DMS 273 treated with DMSO at 0.1 percent for 48 hours (cell line): Measurements from ENCODE around the gene CERS1.

Source experiments
- DNase-seq: peaks from one replicate; lab custom pipeline; 2025; lab: John Stamatoyannopoulos, UW

The CERS1 gene

DNA sequence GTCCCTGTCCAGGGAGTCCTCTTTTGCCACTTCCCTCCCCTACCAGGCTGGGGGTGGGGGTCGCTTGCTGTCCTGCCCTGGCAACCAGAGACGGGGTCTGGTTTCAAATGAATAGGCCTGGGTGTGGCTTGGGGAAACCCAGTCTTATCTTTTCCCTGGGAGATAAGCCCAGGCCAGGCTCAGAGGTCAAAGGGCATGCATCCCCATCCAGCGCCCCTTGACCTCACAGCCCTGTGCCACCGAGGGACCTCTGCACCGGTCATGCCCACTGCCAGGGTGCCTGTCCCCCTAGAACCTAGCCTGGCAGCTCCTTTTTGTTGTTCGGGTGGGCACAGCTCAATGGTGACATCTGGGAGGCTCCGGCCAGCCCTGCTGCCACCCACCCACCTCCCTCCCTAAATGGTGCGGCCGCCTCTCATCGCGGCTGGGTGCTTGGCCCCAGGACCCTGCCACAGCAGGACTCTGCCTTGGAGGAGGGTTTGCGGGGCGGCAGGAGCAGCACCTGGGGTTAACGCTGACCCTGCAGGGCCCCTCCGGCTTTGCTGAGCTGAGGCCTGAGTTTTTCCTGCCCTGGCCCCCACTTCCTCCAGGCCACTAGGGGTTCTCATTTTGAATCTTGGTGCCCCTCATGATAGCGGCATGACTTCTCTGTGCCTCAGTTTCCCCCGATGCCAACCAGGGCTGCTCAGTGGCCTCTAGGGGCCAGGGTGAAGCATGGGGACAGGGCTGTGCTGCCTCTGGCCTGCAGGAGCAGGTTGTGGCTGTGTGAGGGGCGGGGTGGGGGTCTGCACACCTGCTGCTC lies 2.9 kb upstream of the CERS1 start:
- DNase-seq, result no peak

DNA sequence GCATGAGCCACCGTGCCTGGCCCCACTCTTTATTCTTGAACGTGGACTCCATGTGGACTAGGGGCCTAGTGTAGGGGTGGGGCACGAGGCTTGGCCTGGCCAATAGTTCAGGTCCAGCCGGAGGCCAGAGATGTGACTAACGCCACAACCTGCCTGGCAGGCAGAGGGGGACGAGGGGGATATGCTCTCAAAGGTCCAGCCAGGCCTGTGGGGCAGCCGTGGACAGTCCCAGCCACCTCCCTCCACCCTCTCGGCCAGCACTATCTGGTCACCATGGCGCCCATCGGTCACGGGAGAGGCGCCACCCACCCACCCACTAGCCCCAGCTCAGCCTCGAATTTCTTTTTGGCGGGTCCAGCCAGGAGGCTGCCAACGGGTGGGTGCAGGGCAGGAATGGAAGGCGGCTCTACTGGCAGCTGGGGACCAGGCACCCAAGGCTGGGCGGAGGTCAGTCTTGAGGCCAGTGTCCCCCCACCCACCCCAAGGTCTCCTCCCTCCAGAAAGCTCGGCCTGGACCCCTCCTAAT lies 2.2 kb upstream of the CERS1 start:
- DNase-seq, result no peak

DNA sequence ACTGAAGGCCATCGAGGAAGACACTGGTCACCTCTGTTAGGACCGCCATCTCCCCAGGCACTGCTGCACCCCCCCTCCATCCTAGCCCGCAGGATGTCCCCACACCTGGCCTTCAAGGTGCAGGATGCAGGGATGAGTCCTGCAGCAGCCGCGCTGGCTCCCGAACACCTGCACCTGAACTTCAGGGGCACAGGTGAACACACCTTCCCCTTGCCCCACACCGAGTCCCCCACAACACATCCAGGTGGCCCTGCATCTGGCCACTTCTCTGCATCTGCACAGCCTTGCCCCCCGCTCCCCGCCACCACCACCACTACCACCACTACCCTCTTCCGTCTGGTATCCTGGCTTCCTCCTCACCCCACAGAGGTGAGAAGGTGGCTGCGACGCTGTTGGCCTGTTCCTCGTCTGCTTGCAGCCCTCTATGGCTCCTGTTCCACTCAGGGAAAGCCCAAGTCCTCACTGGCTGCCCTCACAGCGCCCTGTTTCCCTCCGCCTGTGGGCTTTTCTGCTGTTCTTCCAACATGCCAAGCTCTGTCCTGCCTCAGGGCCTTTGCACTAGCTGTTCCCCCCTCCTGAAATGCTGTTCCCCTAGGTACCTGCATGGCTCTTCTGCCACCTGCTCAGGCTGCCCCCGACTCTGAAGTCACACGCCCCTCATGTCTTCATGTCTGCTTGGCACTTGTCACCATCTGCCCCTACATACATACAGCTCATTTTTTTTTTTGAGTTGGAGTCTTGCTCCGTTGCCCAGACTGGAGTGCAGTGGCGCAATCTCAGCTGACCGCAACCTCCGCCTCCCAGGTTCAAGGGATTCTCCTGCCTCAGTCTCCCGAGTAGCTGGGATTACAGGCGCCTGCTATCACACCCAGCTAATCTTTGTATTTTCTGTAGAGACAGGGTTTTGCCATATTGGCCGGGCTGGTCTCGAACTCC lies 1.4 kb upstream of the CERS1 start:
- no peak for DNase-seq

DNA sequence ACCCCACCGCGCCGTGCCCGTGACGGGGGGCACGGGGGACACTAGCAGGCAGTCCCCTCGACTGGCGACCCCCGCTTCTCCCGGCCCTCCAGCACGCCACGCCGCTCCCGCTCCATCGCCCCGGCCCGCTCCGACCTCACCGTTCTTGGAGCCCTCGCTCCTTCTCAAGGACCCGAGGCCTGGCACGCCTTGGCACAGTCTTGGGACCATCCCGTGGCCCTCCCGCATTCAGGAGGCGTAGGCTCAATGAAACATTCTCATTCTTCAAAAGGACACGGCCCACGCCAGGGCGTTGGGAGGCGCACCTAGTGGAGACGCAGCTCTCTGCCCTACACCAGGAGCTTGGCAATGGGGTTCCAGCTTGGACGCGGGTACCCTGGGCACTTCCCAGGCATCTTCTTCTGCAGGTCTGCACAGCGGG lies 473 bp upstream of the CERS1 start:
- DNase-seq, result no peak

DNA sequence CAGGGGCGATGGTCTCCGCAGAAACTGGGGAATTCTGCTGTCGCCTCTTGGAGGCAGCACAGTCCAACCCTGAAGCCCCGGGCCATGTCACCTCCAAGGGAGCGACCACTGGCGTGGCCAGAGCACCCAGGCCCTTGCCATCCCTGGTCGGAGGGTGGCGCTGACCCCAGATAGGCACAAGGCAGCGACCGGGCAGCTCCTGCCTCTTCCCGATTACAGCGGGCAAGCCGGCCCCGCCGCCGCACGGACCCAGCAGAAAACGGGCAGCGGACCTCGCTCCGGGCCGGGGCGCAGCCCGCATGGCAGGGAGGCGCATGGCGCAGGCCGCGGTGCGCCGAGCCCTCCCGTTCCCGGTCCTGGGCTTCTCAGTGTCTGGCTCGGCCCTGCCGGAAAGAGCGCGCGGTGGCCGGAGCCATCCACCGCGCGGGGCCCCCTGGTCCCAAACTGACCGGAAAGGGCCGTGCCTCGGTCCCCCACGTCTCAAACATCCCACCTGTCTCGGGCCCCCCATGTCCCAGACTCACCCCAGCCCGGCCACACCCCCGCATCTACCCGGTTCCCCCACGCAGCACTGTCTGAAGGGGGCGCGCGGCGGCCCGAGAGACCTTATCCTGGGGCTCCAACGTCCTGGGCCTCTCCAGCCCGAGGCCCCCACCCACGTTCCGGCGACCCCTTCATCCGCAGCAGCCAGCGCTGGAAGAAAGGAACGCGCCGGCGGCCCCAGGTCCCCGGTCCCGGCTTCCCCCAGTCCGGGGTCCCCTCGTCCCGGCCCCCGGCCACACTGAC lies 727 bp downstream of the CERS1 start:
- no peak for DNase-seq

DNA sequence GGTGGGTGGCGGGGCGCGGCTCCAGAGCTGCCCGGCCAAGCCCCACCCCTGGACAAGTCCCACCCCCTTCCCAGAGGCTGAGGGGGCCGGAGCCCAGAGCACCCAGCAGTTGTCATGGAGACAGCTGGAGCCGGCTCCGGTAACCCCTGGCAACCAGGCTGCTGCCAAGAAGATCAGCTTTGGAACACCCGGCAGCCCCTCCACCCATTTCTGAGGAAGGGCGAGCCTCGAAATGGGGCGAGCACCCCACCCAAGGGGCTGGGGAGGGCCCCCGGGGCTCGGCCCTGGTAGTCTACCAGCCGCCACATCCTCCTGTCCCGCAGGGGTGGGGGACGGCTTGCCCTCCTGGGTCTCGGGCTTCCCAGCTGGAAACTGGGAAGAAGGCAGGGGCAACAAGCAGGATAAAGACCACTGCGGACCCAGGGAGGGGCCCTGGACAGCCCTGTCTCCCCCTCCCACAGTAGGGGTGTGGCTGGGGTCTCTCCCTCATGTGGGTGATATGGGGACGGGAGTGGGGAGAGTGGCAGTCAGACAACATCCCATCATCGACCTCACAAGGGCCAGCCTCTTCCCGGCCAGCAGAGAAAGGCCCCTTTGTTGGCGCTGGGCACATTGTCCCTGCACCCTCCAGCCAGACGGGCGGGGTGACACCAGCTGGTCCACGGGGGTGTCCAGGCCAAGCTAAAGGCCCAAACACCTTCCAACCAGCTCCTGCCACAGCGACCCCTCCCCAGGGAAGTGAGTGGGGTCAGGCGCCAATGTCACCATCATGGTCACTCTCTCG lies 1.5 kb downstream of the CERS1 start:
- DNase-seq, result peak; percentile 51

DNA sequence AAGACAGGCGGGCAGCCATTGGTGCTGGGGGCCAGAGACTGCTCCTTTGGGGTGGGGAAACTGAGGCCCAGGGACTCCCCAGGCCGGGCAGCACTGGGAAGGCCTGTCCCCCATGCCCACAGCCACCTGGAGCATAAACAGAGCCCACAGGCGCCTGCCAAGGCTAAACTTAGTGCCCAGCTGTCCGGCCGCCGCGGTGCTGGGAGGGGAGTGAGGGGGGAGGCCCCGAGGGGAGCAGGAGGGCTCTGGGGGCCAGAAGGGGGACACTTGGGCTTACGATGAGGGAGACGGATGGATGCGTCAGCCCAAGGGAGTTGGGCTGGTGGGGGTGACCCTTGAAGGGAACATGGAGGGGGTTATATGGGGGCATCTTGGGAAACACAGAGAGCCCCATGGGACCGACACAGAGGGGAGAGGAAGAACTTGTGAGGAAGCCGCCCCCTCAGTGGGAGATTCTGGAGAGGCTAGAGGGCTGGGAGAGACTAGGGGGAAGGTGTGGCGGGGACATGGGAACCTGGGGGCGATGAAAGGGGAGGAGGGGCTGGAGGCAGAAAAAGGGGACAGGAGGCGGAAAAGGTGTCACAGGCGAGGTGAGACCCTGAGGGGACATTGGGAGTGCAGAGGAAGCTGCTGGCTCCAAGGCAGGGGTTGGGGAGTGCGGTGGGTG lies 2.2 kb downstream of the CERS1 start:
- no peak for DNase-seq

DNA sequence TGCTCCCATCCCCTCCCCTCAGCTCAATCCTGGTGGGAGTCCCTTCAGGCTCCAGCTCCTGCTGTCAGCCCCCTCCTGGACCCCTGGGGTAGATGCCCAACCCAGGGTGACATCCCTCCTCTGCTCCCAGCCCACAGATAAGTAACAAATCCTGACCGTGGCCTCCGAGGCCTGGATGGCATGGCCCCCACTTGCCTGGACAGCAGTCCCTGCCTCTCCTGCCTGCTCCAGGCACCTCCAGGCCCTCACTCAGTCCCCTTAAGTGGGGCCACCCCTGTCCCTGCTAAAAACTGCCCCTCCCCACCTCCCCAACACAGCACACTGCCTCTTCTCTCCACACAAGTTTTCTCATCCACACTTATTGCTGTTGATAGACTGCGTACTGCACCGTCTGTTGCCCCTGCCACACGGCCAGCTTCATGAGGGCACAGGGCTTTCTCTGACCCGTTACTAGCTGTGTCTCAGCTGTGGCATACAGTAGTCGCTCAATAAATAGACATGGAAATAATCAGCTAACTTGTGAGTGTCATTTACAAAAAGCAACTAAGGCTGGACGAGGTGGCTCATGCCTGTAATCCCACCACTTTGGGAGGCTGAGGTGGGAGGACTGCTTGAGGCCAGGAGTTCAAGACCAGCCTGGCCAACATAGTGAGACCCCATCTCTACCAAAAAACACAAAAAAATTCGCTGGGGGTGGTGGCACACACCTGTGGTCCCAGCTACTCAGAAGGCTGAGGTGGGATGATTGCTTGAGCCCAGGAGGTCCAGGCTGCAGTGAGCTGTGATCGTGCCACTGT lies 5.8 kb downstream of the CERS1 start:
- DNase-seq, result no peak

DNA sequence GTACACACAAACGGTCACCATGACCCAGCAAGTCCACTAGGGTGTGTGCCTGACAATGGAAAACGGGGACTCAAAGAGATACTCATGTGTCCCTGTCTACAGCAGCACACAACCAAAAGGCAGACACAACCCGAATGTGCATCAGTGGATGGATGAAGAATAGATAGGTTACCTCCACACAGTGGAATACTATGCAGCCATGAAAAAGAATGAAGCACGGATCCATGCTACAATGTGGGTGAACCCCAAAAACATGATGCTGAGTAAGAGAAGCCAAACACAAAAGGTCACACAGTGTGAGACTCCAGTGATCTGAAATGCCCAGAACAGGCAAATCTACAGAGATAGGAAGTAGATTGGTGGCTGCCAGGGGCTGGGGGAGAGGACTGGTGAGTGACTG lies 9.0 kb downstream of the CERS1 start:
- no peak for DNase-seq

DNA sequence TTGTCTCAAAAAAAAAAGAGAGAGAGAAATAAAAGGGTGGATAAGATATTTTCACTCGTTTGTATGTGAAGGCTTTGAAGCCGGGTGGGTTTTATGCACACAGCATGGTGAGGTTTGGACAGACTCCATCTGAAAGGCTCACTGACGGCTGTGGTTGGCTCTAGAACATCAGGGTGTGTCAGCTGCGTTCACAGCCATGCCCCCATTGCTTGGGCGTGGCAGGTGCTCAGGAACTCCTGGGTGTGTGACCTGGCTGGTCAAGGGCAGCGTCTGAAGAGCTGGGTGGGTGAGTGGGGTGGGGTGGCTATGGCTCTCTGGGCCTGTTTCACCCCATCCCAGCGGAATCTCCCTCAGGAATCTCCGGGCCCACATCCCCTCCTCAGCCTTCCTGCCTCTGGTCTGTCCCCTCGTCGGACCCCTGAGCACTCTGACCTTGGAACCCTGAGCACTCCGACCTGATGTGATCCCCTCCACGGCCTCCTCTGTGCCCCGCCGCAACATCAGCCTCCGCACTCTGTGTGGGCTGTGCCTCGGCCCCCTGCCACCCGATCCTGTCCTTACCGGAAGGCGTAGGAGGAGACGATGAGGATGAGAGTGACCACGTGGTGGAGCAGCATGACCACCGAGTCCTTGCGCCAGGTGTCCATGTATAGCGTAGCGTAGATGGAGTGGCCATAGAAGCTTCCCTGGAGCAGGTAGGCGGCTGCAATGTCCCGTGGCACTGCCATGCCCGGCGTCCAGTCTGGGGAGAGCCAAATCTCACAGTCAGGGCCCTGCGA lies 12.2 kb downstream of the CERS1 start:
- DNase-seq, result no peak

DNA sequence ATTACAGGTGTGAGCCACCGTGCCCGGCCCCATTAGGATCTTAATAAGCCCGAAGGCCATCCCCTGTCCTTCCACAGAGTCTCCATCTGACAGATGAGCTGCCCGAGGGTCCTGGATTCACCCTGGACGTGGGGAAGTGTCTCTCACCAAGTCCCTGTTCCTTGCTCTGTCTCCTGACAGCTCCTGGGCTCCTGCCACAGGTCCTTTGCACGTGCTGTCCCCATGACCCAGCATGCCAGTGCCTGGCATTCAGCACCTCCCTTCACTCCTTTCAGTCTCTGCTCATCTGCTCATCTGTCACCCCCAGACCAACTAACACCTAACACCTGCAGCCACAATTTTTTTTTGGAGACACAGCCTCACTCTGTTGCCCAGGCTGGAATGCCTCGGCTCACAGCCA lies 14.5 kb downstream of the CERS1 start:
- no peak for DNase-seq

DNA sequence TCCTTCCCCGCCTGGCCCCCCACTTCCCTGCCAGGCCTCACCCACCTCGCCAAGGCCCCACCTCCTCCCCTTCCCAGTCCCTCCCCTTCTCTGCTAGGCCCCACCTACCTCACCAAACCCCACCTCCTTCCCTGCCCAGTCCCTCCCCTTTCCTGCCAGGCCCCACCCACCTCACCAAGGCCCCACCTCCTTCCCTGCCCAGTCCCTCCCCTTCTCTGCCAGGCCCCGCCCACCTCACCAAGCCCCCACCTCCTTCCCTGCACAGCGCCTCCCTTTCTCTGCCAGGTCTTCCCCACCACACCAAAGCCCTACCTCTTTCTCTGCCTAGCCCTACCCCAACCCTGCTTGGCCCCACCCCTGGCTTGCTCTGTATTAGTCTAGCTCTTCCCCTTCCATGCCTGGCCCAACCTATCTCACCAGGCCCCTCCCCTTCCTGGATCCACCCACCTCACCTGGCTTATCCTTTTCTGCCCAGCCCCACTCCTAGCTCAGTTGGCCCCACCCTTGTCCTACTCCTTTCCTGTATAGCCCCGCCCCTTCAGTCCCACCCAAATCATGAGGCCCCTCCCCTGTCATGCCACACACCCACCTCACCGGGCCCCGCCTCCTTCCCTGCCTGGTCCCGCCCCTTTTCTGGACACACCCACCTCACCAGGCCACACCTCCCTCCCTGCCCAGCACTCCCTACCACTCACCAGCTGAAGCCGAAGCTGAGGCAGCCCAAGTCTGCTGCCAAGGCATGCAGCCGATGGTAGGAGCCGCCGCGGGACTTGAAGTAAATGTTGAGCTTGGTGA lies 16.2 kb downstream of the CERS1 start:
- DNase-seq, result no peak

DNA sequence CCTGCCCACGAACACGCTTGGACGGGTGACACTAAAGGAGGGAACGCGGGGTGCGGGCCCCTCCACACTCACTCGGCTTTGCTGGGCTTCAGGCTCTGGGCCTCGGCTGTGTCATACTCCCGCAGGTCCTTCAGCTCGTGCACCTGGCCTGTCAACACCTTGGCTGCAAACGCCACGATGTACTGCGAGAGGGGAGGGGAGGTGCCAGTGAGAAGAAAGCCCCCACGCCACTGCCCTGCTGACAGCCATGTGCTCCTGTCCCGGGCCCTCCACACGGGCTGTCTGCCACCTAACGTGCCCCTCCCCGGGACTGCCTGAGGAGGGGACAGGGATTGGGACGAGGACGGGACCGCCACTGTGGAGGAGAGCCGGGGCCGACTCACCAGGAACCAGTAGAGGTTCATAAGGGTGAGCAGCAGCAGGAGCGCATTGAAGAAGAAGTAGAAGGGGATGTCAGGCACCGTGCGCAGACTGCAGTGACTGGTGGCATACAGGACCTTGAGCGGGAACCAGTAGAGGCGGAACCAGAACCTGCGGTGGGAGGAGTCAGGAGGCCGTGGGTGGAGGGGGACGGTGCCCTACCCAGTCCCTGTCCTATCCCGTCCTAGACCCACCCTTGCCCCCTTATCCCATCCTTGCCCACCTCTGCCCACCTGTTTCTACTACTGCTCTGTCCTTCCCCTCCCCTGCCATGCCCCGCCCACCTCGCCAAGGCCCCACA lies 16.9 kb downstream of the CERS1 start:
- no peak for DNase-seq

DNA sequence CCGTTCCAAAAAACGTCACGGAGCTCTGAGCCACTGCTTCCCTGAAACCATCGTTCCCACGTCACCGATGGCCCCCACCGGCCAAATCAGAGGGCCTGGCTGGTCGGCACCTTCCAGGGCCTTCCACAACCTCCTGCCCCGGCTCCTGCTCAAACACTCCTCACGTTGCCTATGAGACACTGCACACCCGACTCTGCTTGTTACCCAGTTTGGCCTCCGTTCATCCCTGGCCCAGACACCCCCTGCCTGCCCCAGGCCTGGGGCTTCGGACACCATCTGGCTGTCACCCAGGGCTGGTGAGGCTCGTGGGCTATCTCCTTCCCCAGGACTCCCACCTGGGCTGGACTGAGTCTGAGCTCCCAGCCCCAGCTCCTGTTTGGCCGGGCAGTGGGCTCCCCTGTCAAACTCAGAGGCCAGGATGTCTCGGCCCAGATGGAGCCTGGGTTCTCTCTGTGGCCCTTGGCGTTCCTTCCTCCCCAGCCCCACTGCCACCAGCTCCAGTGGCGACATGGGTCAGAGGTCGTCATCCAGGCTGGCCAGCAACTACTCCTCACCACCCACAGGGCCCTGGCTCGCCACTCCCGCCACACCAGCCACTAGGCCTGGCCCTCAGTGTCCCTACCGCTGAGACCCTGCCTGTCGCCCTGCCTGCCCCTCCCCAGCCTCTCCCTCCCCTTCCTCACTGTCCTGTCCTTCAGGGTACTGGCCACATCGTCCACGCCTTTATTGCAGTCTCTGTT lies 17.7 kb downstream of the CERS1 start:
- DNase-seq, result no peak

DNA sequence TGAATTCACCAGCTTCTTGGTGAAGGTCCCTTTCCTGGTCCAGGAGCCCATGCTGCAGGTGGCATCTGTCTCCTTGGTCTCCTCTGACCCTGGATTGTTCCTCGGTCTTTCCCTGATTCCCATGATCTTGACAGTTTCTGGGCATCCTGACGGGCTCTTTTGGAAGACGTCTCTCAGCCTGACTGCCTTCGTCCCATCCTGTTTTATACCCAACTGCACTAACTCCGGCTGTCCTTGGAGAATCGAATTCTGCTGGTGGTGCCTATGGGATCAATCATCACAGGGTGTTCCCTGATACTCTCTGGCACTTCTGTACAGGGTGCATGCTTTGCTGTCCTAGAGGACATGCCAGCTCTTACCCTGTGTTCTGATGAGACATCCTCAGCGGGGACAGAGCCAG lies 19.1 kb downstream of the CERS1 start:
- DNase-seq, result no peak

DNA sequence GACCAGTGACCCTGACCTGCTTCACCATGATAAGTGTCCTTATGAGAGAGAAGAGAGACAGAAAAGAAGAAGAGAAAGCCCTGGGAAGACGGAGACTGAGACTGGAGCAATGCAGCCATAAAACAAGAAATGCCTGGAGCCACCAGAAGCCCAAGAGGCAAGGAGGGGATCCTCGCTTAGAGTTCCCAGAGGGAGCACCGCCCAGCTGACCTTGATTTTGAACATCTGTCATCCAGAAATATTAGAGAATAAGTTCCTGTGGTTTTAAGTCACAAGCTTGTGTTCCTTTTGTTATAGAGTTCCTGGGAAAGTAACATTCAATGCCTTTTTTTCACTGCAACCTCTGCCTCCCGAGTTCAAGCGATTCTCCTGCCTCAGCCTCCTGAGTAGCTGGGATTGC lies 20.2 kb downstream of the CERS1 start:
- DNase-seq, result no peak

DNA sequence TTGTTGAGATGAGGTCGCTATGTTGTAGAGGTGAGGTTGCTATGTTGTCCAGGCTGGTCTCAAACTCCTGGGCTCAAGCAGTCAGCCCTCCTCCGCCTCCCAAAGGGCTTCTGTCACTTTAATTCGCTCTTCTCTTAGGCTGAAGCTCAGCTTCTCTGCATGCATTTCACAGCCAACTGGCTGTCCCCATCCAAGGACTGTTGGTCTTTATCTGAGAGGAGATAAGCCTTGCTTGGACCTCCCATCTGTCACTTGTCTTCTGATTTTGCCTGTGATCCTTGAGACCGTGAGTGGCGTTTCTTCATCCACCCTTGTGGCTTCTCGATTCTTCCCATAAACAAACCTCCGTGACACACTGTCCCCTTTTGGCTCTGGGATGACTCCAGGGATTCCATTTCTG lies 24.4 kb downstream of the CERS1 start:
- DNase-seq, result no peak
